GM04504 (cell line): Measurements from ENCODE around the gene ANKDD1A.

ENCODE experiments used
- DNase-seq: peaks from one replicate; pipeline ENCODE4 v3.0.0-alpha.2; 2012; ENCODE audit warnings: low read depth

The ANKDD1A gene

DNA sequence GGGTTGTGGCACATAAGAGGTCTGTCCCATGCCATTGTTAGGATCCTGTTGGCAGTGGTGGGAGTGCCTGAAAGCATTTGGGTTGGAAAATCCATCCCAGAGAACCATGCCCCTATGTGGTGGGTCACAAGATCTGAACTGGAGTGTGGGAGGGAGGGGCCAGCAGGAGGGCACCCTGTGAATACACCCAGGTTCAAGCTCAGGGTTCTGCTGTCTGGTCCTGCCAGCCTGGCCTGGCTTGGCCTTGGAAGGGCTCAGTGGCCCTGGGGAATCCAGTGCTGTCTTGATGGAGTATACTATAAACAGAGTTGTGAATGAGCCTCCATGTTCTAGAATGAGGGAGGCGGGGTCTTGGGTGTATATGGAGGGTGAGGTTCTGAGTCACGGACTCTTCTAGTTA is 11.8 kb downstream of the ANKDD1A start:
- no peak for DNase-seq

GRCh38 chr15:64925335-64926330 is 13.9 kb downstream of the ANKDD1A start:
- DNase-seq, result no peak

DNA sequence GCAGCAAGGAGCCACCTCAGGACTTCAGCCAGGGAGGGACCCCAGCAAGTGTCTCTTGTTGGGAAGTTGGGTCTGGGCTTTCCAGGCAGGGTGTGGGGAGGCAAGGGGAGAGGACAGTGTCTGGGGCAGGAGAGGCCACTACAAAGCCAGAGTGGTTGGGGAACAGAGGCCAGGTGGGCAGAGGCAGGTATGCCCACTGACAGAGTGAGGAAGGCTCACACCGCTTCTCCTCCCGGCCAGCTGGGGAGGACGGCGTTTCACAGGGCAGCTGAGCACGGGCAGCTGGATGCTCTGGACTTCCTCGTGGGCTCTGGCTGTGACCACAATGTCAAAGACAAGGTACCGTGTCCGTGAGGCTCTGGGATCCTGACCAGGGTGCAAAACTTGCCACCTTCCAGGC is 15.0 kb downstream of the ANKDD1A start:
- no peak for DNase-seq

- DNase-seq, result no peak
Measured at GRCh38 chr15:64928626-64929220, 17.0 kb downstream of the ANKDD1A start.

GRCh38 chr15:64930019-64930652 is 18.4 kb downstream of the ANKDD1A start:
- no peak for DNase-seq

DNA sequence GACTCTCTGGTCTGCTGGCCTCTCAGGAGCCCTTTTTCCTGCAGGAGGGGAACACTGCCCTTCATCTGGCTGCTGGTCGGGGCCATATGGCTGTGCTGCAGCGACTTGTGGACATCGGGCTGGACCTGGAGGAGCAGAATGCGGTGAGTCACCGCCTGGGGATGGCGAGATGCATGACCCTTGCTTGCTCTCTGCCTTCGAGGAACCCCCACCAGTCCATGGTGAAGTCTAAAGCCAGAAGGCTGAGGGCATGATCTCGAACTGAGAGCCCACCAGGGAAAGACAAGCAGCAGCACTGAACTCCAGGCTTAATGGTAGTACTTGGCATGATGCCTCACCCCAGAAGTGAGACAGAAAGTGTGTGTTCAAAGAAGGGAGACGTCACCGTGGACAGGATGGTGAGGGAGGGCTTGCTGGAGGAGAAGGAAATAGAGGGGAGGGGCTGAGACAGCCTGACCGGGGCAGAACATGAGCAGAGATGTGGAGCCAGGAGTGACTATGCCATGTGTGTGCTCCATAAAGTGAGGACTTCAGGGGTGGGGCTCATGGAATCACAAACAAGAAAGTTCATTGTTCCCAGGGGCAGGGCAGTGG is 19.2 kb downstream of the ANKDD1A start:
- no peak for DNase-seq

GRCh38 chr15:64931381-64931780 is 19.7 kb downstream of the ANKDD1A start:
- no peak for DNase-seq

- DNase-seq, result no peak
Measured at GRCh38 chr15:64934023-64934422, 22.3 kb downstream of the ANKDD1A start.

DNA sequence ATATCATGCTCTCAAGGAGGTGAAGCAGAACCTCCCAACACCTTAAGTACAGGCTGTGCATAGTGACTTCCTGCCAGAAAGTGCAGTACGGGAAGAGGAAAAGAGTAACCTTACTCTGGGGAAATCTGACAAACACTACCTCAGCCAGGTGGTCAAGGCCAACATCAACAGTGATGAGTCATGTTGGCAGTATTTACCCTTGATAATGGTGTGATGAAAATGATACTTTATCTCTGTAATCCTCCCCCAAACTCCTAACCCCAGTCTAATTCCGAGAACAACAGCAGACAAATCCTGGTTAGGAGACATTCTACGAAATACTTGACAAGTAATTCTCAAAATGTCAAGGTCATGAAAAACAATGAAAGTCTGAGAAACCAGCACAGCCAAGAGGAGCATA is 26.5 kb downstream of the ANKDD1A start:
- no peak for DNase-seq

DNA sequence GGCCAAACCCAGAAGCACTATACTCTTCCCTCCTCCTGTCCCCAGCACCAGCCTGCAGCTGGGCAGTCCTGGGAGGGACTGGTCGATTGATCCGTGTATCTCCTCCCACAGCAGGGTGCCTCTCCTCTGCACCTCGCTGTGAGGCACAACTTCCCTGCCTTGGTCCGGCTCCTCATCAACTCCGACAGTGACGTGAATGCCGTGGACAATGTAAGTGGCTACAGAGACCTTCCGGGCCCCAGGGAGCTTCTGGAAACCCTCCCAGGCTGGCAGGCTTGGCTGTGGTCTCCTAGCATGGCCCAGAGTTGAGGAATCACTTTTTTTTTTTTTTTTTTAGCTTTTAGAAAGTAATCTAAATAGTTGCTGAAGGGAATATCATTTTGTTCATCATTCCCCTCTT is 30.7 kb downstream of the ANKDD1A start:
- no peak for DNase-seq

GRCh38 chr15:64943512-64944225 is 32.0 kb downstream of the ANKDD1A start:
- no peak for DNase-seq

DNA sequence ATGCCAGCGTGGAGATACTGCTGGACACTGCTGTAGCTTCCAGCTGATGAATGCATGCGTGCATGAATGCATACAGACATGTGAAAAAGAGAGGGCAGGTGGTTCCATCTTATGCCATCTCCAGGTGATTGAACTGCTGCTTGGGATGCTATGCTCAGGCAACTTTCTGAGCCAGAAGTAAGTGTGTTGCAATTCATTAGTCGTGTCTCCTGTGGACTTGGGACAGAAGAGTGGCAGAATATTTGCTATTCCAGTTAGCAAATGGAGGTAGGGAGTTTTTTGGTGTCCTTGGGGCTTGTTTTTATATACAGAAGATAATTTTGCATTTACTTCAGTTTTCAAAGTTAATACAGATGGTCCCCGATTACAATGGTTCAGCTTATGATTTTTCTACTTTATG is 33.3 kb downstream of the ANKDD1A start:
- DNase-seq, result no peak

DNA sequence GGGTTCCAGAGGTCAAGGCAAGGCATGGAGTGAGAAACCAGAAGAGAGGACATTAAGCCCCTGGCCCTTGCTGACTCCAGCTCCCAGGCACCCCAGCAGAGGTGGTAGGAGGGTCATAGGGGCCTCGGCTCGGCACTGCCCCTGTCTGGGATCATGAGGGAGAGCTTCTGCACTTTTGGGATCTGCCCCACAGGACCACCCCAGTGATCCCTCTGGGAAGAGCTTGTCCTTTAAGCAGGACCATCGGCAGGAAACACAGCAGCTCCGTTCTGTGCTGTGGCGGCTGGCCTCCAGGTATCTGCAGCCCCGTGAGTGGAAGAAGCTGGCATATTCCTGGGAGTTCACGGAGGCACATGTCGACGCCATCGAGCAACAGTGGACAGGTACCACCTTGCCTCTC is 35.5 kb downstream of the ANKDD1A start:
- no peak for DNase-seq

DNA sequence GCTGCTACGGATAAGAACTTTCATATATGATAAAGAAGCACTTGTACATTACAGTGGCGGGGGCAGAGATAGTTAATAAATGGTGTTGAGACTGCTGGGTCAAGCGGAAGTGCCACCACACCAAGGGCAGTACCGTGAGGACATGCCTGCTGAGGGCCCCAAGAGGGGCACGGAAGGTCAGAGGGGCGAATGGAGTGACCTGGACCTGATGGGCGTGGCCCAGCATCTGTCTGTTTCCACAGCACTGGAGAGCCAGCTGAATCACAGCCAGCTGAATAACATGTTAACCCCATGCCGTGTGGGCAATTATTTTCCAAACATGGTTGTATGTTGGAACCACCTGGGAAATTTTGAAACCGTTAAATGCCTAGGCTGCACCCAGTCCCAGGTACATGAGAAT is 37.2 kb downstream of the ANKDD1A start:
- no peak for DNase-seq

GRCh38 chr15:64949383-64950186 is 37.9 kb downstream of the ANKDD1A start:
- no peak for DNase-seq

DNA sequence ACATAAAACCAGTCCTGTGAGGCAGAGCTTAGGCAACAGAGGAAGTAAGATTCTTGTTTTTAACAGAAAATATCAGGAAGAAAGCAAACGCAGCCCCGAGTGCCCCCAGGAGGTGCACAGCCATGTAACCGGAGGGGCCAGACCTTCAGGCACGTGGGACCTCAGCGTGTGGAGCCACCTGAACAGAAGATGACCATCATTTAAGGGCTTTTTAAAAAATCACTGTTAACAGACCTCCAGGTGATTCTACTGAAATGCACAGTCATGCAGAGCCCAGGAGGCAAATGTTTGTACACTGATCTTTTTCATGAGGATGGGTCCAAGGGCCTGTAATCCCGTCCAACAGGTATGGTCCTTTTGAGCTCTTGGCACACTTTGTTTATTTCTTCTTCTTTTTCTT is 39.2 kb downstream of the ANKDD1A start:
- DNase-seq, result no peak

GRCh38 chr15:64951777-64952418 is 40.2 kb downstream of the ANKDD1A start:
- DNase-seq, result no peak

- DNase-seq, result no peak
Measured at GRCh38 chr15:64954395-64954794, 42.7 kb downstream of the ANKDD1A start.

- no peak for DNase-seq
Measured at GRCh38 chr15:64959128-64959527, 47.4 kb downstream of the ANKDD1A start.

DNA sequence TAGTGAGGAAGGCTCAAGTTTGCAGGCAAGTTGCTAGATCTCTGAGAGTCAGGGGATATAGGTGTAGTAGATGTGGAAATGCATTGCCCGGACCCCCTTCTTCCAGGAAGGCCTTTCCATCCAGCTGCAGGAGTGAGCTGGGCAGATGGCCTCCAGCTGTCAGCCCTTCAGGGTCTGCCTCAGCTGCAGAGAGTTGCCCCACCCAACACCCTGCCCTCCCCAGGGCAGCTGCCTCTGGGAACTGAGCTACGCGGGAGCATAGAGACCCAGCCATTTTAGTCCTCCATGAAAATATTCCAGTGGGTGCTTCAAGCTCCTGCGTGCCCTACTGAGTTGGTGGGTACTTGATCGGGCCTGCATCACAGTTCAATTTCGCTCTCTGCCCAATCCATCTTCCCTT is 48.5 kb downstream of the ANKDD1A start:
- DNase-seq, result no peak

DNA sequence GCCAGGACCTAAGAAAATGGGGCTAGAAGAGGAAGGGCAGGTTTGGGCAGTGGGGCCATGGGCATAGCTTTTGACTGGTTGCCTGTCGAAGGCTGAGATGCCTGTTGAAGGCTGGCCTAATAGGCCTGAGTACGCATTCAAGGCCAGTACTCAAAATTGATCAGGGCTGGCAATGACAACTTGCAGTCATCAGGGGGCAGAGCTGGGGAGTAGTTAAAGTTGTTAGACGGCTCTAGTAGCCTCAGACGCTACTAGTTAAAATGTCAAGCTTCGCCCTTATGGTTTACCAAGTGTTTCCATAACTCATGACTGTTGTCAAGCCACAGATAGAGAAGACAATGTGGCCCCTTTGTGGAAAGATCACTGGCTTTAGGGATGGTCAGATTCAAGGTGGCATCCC is 49.3 kb downstream of the ANKDD1A start:
- no peak for DNase-seq
